ENCODE results near the gene WDR31.

DNA sequence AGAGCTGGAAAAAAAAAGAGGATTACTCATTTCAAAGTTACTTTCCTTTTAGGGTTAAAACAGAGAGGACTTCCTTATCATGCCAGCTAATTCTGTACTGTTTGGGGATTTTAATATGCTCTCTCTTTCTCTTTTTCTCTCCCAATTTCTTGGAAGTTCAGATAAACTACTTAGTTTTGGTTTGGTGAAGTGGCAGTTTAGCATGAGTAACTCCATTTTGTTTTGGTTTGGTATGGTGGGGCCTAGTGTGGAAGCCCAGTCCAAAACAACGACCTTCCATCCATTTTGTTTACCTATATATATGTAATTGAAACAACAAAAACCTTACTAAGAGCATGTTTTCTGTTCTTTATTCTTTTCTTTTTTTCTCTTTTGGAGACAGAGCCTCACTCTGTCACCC is 5.6 kb upstream of the WDR31 start:
- TF ChIP-seq, protein P1, sequence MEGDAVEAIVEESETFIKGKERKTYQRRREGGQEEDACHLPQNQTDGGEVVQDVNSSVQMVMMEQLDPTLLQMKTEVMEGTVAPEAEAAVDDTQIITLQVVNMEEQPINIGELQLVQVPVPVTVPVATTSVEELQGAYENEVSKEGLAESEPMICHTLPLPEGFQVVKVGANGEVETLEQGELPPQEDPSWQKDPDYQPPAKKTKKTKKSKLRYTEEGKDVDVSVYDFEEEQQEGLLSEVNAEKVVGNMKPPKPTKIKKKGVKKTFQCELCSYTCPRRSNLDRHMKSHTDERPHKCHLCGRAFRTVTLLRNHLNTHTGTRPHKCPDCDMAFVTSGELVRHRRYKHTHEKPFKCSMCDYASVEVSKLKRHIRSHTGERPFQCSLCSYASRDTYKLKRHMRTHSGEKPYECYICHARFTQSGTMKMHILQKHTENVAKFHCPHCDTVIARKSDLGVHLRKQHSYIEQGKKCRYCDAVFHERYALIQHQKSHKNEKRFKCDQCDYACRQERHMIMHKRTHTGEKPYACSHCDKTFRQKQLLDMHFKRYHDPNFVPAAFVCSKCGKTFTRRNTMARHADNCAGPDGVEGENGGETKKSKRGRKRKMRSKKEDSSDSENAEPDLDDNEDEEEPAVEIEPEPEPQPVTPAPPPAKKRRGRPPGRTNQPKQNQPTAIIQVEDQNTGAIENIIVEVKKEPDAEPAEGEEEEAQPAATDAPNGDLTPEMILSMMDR (conservative IDR thresholded peaks at IDR 0.05; ENCODE audit: low read depth, low read length): no peak
- TF ChIP-seq EZH2 (IDR thresholded peaks at IDR 0.05; ENCODE audit: low read length, unreplicated experiment) (no peak), EZH2phosphoT487 (IDR thresholded peaks at IDR 0.05; ENCODE audit: borderline replicate concordance, low read length) (no peak)
